ENCODE data around the gene ACTN4. TPM values are rescaled to one million over a fixed set of nuclear protein-coding genes. Genes with fewer than 3 reads are reported as not detected.
"Not testable (repeated sequence)": the region's sequence is repeated elsewhere in the genome, so short reads cannot be mapped to it uniquely, and the experiment has no call there.

ACTN4 gene
- total RNA-seq, 2 experiments from 2014 or later: 86.8 to 178 TPM

GRCh38 chr19:38766276-38767047 lies 119.0 kb downstream of the ACTN4 start:
- ChIA-PET POLR2A (no interaction called here), CTCF (ENCODE audit: unreplicated experiment) (no interaction called here)
- Histone ChIP-seq H3K79me2 (ENCODE audit: insufficient read depth, low read depth, low read length) (no peaks in the 10 kb centered on the region), H4K20me1 (ENCODE audit: insufficient read depth, low read length) (no peaks in the 10 kb centered on the region), H3K4me3 (ENCODE audit: low read depth, low read length, poor library complexity, severe bottlenecking) (no peak overlapping the region), H3K27ac (ENCODE audit: low read depth, low read length, poor library complexity, severe bottlenecking) (no peak overlapping the region), H3K4me2 (ENCODE audit: low read length) (no peak overlapping the region), H3K9me2 (ENCODE audit: insufficient read depth, low read length) (no peaks in the 10 kb centered on the region), H3K4me1 (ENCODE audit: insufficient read depth, low read length, poor library complexity, severe bottlenecking) (no peaks in the 10 kb centered on the region), H3K9me3 (ENCODE audit: low read length) (no peaks in the 10 kb centered on the region), H2AFZ (ENCODE audit: low read length) (no peak overlapping the region), H3K36me3 (ENCODE audit: insufficient read depth, low read length) (no peaks in the 10 kb centered on the region)
- TF ChIP-seq CTCF (conservative IDR thresholded peaks at IDR 0.05; ENCODE audit: low read length) (no peak), EZH2phosphoT487 (IDR thresholded peaks at IDR 0.05; ENCODE audit: borderline replicate concordance, low read depth, low read length) (no peak)
- no TSS peak for BruUV-seq (replicated peaks)
- intact Hi-C loops (cut with micrococcal nuclease; ENCODE audit: unreplicated experiment): loop anchor here (5.0 kb wide), 1 partner anchor 121 kb away; no protein-coding TSS in a partner anchor
- no peak for DNase-seq (ENCODE audit: low spot score)

GRCh38 chr19:38769635-38770211 lies 122.3 kb downstream of the ACTN4 start:
- Histone ChIP-seq H3K4me1 (ENCODE audit: insufficient read depth, low read length, poor library complexity, severe bottlenecking) (no peaks in the 10 kb centered on the region), H3K9me2 (ENCODE audit: insufficient read depth, low read length) (no peaks in the 10 kb centered on the region), H3K4me2 (ENCODE audit: low read length) (no peak overlapping the region; the same call in 1 of the 2 replicates), H4K20me1 (ENCODE audit: insufficient read depth, low read length) (no peaks in the 10 kb centered on the region), H2AFZ (ENCODE audit: low read length) (peak overlapping the region; percentile 40; the same call in 1 of the 2 replicates), H3K27ac (ENCODE audit: low read depth, low read length, poor library complexity, severe bottlenecking) (no peak overlapping the region), H3K36me3 (ENCODE audit: insufficient read depth, low read length) (no peaks in the 10 kb centered on the region), H3K9me3 (ENCODE audit: low read length) (no peaks in the 10 kb centered on the region), H3K4me3 (ENCODE audit: low read depth, low read length, poor library complexity, severe bottlenecking) (no peak overlapping the region), H3K79me2 (ENCODE audit: insufficient read depth, low read depth, low read length) (no peaks in the 10 kb centered on the region)
- POLR2A ChIA-PET: no interaction called here
- peak; percentile 63 for TF ChIP-seq CTCF (conservative IDR thresholded peaks at IDR 0.05; ENCODE audit: low read length)
- no peak for TF ChIP-seq EZH2phosphoT487 (IDR thresholded peaks at IDR 0.05; ENCODE audit: borderline replicate concordance, low read depth, low read length)
- DNase-seq (ENCODE audit: low spot score): peak; percentile 46
- CTCF ChIA-PET (ENCODE audit: unreplicated experiment): interaction anchor here (0.6 kb wide), 1 partner anchor 70 kb away, joined by 4 read pairs; no protein-coding TSS in a partner anchor
- BruUV-seq (replicated peaks): no TSS peak
- intact Hi-C loops (cut with micrococcal nuclease; ENCODE audit: unreplicated experiment): loop anchor here (5.0 kb wide), 1 partner anchor 118 kb away; no protein-coding TSS in a partner anchor

DNA sequence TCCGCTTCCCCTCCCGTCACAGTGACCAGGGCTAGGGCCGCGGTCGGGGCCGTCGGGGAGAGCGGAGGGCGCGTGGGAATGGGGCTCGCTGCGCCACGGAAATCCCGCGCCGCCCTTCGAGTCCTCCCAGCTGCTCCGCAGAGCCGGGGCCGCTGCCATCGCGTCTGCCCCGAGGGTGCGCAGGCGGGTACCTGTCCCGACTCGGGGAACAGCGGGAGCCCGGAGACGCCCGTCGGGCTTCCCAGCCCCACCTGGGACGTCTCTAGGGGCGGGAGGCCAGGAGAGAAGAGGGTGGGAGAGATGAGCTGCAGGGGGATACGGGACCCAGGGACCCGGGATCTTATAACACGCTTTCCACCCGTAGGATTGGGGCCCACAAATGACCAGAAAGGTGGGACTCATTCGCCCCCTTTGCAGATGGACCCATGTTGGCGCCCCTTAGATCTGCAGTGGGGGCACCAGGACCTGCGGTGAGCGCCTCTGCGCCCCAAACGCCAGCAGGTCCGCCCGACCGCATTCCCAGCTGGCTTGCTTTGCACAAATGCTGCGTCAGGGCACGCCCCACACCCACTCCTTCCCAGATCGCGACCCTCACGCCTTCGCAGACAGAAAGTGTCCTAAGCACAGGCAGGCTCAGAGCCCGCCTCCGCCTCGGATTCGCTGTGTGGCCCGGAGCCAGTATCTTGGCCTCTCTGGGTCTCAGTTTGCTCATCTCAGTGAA lies 122.9 kb downstream of the ACTN4 start:
- BruUV-seq (replicated peaks); H3K4me3 ChIP-seq (ENCODE audit: low read depth, low read length, poor library complexity, severe bottlenecking); H3K79me2 ChIP-seq (ENCODE audit: insufficient read depth, low read depth, low read length); H3K36me3 ChIP-seq (ENCODE audit: insufficient read depth, low read length); H3K27ac ChIP-seq (ENCODE audit: low read depth, low read length, poor library complexity, severe bottlenecking); H3K4me2 ChIP-seq (ENCODE audit: low read length); intact Hi-C loops (cut with micrococcal nuclease; ENCODE audit: unreplicated experiment); H3K4me1 ChIP-seq (ENCODE audit: insufficient read depth, low read length, poor library complexity, severe bottlenecking); DNase-seq (ENCODE audit: low spot score); H3K9me2 ChIP-seq (ENCODE audit: insufficient read depth, low read length); H4K20me1 ChIP-seq (ENCODE audit: insufficient read depth, low read length); H2AFZ ChIP-seq (ENCODE audit: low read length); H3K9me3 ChIP-seq (ENCODE audit: low read length); CTCF ChIA-PET (ENCODE audit: unreplicated experiment); POLR2A ChIA-PET: not testable (repeated sequence)

DNA sequence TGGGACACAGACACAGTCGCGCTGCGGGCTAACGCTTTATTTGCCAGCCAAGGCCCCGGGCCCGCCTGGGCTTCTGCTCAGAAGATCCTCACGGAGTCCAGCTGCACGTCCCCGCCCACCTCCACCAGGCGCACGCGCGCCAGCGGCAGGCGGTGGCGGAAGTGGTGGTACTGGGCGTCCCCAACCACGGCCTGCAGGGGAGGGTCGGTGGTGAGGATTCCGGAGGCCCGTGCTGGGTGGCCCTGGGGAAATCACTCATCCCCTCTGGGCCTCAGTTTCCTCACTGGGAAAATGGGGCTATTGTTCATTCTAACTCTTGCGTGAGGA lies 123.5 kb downstream of the ACTN4 start:
- H3K79me2 ChIP-seq (ENCODE audit: insufficient read depth, low read depth, low read length); H2AFZ ChIP-seq (ENCODE audit: low read length); POLR2A ChIA-PET; DNase-seq (ENCODE audit: low spot score); H3K9me2 ChIP-seq (ENCODE audit: insufficient read depth, low read length); H3K4me2 ChIP-seq (ENCODE audit: low read length); BruUV-seq (replicated peaks); H3K4me1 ChIP-seq (ENCODE audit: insufficient read depth, low read length, poor library complexity, severe bottlenecking); H4K20me1 ChIP-seq (ENCODE audit: insufficient read depth, low read length); H3K9me3 ChIP-seq (ENCODE audit: low read length); intact Hi-C loops (cut with micrococcal nuclease; ENCODE audit: unreplicated experiment); H3K36me3 ChIP-seq (ENCODE audit: insufficient read depth, low read length); CTCF ChIA-PET (ENCODE audit: unreplicated experiment); H3K4me3 ChIP-seq (ENCODE audit: low read depth, low read length, poor library complexity, severe bottlenecking); H3K27ac ChIP-seq (ENCODE audit: low read depth, low read length, poor library complexity, severe bottlenecking): not testable (repeated sequence)

- BruUV-seq (replicated peaks); POLR2A ChIA-PET; H3K9me3 ChIP-seq (ENCODE audit: low read length): not testable (repeated sequence)
These were observed 124.1 kb downstream of the ACTN4 start for GRCh38 chr19:38771569-38771968.

More at GRCh38 chr19:38771569-38771968, 124.1 kb downstream of the ACTN4 start:
- H3K4me3 ChIP-seq (ENCODE audit: low read depth, low read length, poor library complexity, severe bottlenecking); H3K79me2 ChIP-seq (ENCODE audit: insufficient read depth, low read depth, low read length); H3K27ac ChIP-seq (ENCODE audit: low read depth, low read length, poor library complexity, severe bottlenecking); intact Hi-C loops (cut with micrococcal nuclease; ENCODE audit: unreplicated experiment); H3K4me2 ChIP-seq (ENCODE audit: low read length); H2AFZ ChIP-seq (ENCODE audit: low read length); DNase-seq (ENCODE audit: low spot score); H3K9me2 ChIP-seq (ENCODE audit: insufficient read depth, low read length); H3K4me1 ChIP-seq (ENCODE audit: insufficient read depth, low read length, poor library complexity, severe bottlenecking); H4K20me1 ChIP-seq (ENCODE audit: insufficient read depth, low read length); H3K36me3 ChIP-seq (ENCODE audit: insufficient read depth, low read length); CTCF ChIA-PET (ENCODE audit: unreplicated experiment): not testable (repeated sequence)
